K562 (cell line): ENCODE measurements around the gene TUBB2A. TPM values are rescaled to one million over a fixed set of nuclear protein-coding genes. Genes with fewer than 3 reads are reported as not detected.
A peak's percentile ranks its signal among the peaks of the same experiment; 100 is the strongest.

Experiments
- BCOR ChIP-seq: fragments of 450-650 bp; IDR thresholded peaks from 2 replicates; pipeline ENCODE4 v1.6.1; 2016
- CEBPZ ChIP-seq: fragments of 150-350 bp; IDR thresholded peaks from 2 replicates; pipeline ENCODE4 v1.6.1; 2014; ENCODE audit warnings: low read depth, mild to moderate bottlenecking, low read length, borderline replicate concordance
- CGGBP1 ChIP-seq: fragments of 250-450 bp; sonication (Bioruptor Pico); IDR thresholded peaks from 2 replicates; pipeline ENCODE4 v1.9.0; 2021; ENCODE audit warnings: mild to moderate bottlenecking
- CREM ChIP-seq: IDR thresholded peaks from 2 replicates; pipeline ENCODE4 v1.6.1; 2014; ENCODE audit warnings: antibody characterized with exemption, low read depth
- HMG20A ChIP-seq: fragments of 450-650 bp; formaldehyde crosslinking; conservative IDR thresholded peaks from 2 replicates; pipeline ENCODE4 v1.4.0; 2020; ENCODE audit warnings: mild to moderate bottlenecking, mixed read lengths
- MAFG ChIP-seq: fragments of 450-650 bp; conservative IDR thresholded peaks from 2 replicates; pipeline ENCODE4 v1.6.1; 2016; ENCODE audit warnings: missing genetic modification characterization, missing compliant biosample characterization
- PATZ1 ChIP-seq: fragments of 250-450 bp; sonication (Bioruptor Pico); IDR thresholded peaks from 2 replicates; pipeline ENCODE4 v1.5.0; 2020; ENCODE audit warnings: mild to moderate bottlenecking, borderline replicate concordance
- PTBP1 ChIP-seq: fragments of 200-400 bp; formaldehyde crosslinking; IDR thresholded peaks from 2 replicates; pipeline ENCODE4 v1.6.1; 2017; ENCODE audit warnings: low read depth, low read length
- SAFB2 ChIP-seq: fragments of 200-400 bp; formaldehyde crosslinking; IDR thresholded peaks from 2 replicates; pipeline ENCODE4 v1.6.1; 2018; ENCODE audit warnings: borderline replicate concordance, low read length, low read depth, moderate library complexity; ENCODE audit not compliant: severe bottlenecking
- TRIM25 ChIP-seq: fragments of 450-650 bp; IDR thresholded peaks from 2 replicates; pipeline ENCODE4 v1.7.0; 2016; ENCODE audit warnings: borderline replicate concordance
- ZBTB9 ChIP-seq: fragments of 450-650 bp; formaldehyde crosslinking; IDR thresholded peaks from 2 replicates; pipeline ENCODE4 v1.4.0; 2020; ENCODE audit warnings: mild to moderate bottlenecking, moderate library complexity
- ZNF609 ChIP-seq: sonication (generic); formaldehyde crosslinking; IDR thresholded peaks from 2 replicates; pipeline ENCODE4 v1.8.1; 2023; ENCODE audit warnings: missing genetic modification reagents, mild to moderate bottlenecking, borderline replicate concordance
- ZNF699 ChIP-seq: fragments of 250-450 bp; sonication (Bioruptor Pico); IDR thresholded peaks from 2 replicates; pipeline ENCODE4 v1.8.0; 2021; ENCODE audit warnings: mild to moderate bottlenecking, moderate library complexity; ENCODE audit not compliant: insufficient replicate concordance
- polyA plus RNA-seq, 8 experiments: library from polyadenylated mRNA; depleted of rRNA in 4 of 8; stranded (reverse) in 5 of 8; unstranded in 3 of 8; fragments of >200 nt; fragmentation: Nextera tagmentation in 2 of 8; fragmentation: Illumina TruSeq in 1 of 8; extraction: Ambion mirVana in 2 of 8; extraction: Trizol in 1 of 8; gene quantifications; 2 replicates each; pipeline versions ENCODE4 v1.2.1 to v1.2.3, GENCODE V29; 2011 to 2014; ENCODE audit warnings: inconsistent platforms in 1 of 8, missing spikeins in 1 of 8
- total RNA-seq, 7 experiments: library from RNA; depleted of rRNA in 6 of 7; stranded (reverse); fragments of >200 nt in 6 of 7; fragmentation: Illumina TruSeq in 2 of 7; extraction: Trizol in 2 of 7; gene quantifications; 2 replicates each; pipeline versions ENCODE4 v1.2.1 to v1.2.3, GENCODE V29; 2011 to 2021; ENCODE audit warnings: low replicate concordance in 1 of 7

TUBB2A gene
- total and polyA plus RNA-seq, 9 of the 15 experiments (the other 6 are each of a cell fraction or from before 2014, with no cell fraction given): 3.6 to 92.1 (median 45.6) TPM

GRCh38 chr6:3162067-3162497 lies 4.7 kb upstream of the TUBB2A start (continued):
- TF ChIP-seq CEBPZ: no peak
- peak; percentile 9; the same call in 1 of the 2 replicates for TF ChIP-seq ZBTB9
- TF ChIP-seq CREM: peak; percentile 36; the same call in 1 of the 2 replicates
- no peak for TF ChIP-seq HMG20A (CRISPR knock-in tag)
- no peak for TF ChIP-seq SAFB2
- TF ChIP-seq TRIM25: no peak
- no peak for TF ChIP-seq ZNF699 (CRISPR knock-in tag)
- no peak; the same call in 1 of the 2 replicates for TF ChIP-seq CGGBP1 (CRISPR knock-in tag)
- no peak for TF ChIP-seq PATZ1
- peak; percentile 86 for TF ChIP-seq MAFG (tag)
- TF ChIP-seq ZNF609 (CRISPR knock-in tag): no peak
- no peak for TF ChIP-seq PTBP1
- peak; percentile 97 for TF ChIP-seq BCOR
